SH-SY5Y (cell line): Measurements from ENCODE around the gene TOB1.

Experiments
- GATA2 ChIP-seq: IDR thresholded peaks from 2 replicates; pipeline ENCODE4 v1.6.1; 2011; ENCODE audit warnings: mild to moderate bottlenecking, low read depth, low read length
- GATA3 ChIP-seq: IDR thresholded peaks from 2 replicates; pipeline ENCODE4 v1.6.1; 2011; ENCODE audit warnings: low read depth, mild to moderate bottlenecking, low read length, moderate library complexity

TOB1 gene

GRCh38 chr17:50866950-50867362 is 802 bp upstream of the TOB1 start:
- TF ChIP-seq GATA2 (no peak), GATA3 (no peak)

DNA sequence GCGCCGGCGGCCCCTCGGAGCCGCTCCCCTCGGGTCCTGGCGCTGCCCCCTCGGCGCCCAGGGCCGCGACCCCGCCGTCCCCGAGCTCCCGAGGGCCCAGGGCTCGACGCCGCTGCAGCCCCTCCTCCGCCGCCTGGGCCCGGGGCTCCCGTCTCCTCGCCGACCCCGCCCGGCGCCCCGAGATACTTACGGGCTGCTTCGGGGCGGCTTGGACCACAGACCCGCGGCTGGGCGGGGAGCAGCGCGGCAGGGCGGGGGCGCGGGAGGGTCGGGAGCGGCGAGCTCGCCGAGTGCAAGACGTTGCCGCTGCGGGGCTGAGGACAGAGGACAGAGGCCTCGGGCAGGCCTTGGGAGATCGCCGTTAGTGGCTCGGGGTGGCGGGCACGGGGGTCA is 290 bp downstream of the TOB1 start:
- TF ChIP-seq GATA3: no peak
- TF ChIP-seq GATA2: no peak

GRCh38 chr17:50865060-50865867 is 890 bp downstream of the TOB1 start:
- TF ChIP-seq GATA3 (no peak), GATA2 (no peak)

GRCh38 chr17:50864747-50865059 is 1.5 kb downstream of the TOB1 start:
- TF ChIP-seq GATA3 (no peak), GATA2 (no peak)

GRCh38 chr17:50863931-50864330 is 2.2 kb downstream of the TOB1 start:
- TF ChIP-seq GATA2 (no peak), GATA3 (no peak)

DNA sequence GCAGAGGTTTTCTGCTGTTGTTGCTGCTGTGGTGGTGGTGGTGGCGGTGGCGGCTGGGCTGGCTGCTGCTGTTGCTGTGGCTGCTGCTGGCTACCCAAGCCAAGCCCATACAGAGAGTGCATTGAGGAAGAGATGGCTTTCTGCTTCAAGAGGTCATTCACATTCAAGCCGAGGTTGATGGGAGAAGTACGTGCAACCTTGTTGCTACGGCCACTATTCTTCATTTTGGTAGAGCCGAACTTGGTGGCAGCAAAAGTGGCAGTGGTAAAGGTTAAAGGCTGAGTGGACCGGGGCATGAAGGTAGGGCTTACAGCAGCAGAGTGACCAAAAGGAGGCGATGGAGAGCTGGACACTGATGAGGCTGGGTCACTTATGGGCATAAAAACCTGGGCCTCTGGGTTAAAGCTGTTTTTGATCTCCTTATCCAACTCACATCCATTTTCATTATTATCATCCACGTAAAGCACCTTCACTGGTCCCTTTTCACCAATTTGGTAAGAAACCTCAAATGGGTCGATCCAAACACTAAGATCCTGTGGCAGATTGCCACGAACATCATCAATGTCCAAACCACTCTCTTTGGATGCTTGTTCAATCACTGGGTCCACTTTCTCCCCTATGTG is 2.8 kb downstream of the TOB1 start:
- TF ChIP-seq GATA2 (no peak; the same call in 1 of the 2 replicates), GATA3 (no peak)

GRCh38 chr17:50861822-50862528 is 4.2 kb downstream of the TOB1 start:
- no peak for TF ChIP-seq GATA3
- no peak for TF ChIP-seq GATA2

DNA sequence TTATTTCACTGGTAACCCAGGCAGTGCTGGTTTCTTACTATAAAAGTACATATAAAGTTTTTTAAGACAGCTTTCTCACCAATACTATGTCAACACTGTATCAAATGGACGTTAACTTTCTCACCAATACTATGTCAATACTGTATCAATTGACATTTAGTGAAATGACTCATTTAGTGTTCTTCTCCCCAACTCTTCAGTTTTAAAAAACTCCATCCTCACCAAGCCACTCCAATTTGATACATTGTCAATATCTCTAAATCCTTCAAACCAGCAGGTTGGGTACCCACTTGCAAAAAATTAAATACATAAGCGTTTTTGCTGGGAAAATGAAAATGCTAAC is 4.8 kb downstream of the TOB1 start:
- TF ChIP-seq GATA2 (no peak), GATA3 (no peak)

GRCh38 chr17:50858486-50859225 is 7.5 kb downstream of the TOB1 start:
- TF ChIP-seq GATA3 (no peak), GATA2 (no peak)

GRCh38 chr17:50856431-50856830 is 9.7 kb downstream of the TOB1 start:
- TF ChIP-seq GATA3: no peak
- TF ChIP-seq GATA2: no peak

GRCh38 chr17:50855708-50856330 is 10.3 kb downstream of the TOB1 start:
- TF ChIP-seq GATA3: no peak
- TF ChIP-seq GATA2: no peak

DNA sequence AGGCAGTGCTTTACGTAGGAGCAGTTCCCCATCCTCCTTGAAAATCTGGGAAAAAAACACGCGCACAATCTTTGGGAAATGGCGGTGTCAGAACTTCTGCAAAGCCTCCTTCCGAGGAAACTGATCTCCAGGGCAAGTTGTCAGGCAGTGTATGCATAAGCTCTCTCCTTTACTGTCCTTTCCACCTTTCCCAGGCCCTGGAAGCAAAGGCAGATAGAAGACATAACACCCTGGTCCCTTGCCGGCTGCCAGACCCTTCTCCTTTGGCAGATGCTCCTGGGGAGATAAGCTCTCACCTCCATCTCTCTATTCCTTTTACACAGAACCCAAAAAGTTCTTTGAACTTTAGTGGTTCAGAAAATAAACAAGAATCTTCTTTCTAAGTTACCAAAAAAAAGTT is 12.4 kb downstream of the TOB1 start:
- TF ChIP-seq GATA2: no peak
- TF ChIP-seq GATA3: no peak

DNA sequence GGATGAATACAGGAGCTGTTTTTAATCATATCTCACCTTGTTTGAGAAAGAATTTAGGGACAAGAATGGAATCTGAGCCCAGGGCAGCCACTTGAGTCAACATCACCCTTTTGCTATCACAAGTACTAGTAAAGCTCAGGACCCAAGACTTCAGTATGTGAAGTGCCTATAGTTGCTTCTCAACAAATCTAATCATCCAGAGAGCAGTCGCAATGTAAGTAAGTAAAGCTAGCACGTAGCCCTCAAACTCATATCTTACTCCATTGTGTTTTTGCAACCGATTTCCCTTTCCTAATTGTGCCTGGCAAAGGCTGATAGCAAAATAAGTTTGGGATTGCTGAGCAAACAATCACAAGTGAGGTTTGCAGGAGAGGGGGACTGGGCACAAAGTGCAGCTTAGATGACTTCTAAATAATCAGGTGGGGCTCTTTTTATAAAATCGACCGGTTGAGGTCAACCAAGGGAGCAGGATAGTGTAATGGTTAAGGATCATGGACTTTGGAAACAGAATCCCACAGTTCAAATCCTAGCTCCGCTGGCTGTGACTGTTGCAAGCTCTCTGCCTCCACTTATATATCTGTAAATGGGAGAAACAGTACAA is 13.0 kb downstream of the TOB1 start:
- TF ChIP-seq GATA2: no peak
- no peak for TF ChIP-seq GATA3
